HEK293 (cell line): ENCODE measurements around the gene GATA3.

Experiments used
- CTCF ChIA-PET: fragments of 350-600 bp; formaldehyde crosslinking; extraction: SDS; loops from one replicate; lab custom pipeline; 2021; ENCODE audit warnings: antibody characterized with exemption; lab: Yijun Ruan, JAX
- POLR2A ChIA-PET: fragments of 300-600 bp; formaldehyde crosslinking; extraction: SDS; loops from one replicate; lab custom pipeline; 2020; ENCODE audit warnings: antibody characterized with exemption, inconsistent platforms; lab: Yijun Ruan, JAX
- H3K27ac ChIP-seq: fragments of 200-500 bp; sonication (Bioruptor generic); 2 replicates; pipeline ENCODE4 v1.5.1; 2014; ENCODE audit warnings: low read depth, low read length, control low read depth, inconsistent platforms; ENCODE audit errors: extremely low read depth
- H3K36me3 ChIP-seq, 2 experiments: fragments of 200-500 bp in 1 of 2; sonication (Bioruptor generic) in 1 of 2; 1 replicate in 1 of 2; 2 replicates in 1 of 2; pipeline ENCODE4 v1.5.1; 2014 to 2017; ENCODE audit warnings: inconsistent platforms in 2 of 2, low read length in 2 of 2; ENCODE audit not compliant: control insufficient read depth in 2 of 2, insufficient read depth in 1 of 2
- H3K4me1 ChIP-seq: fragments of 200-500 bp; sonication (Bioruptor generic); 2 replicates; pipeline ENCODE4 v1.5.1; 2014; ENCODE audit warnings: mild to moderate bottlenecking, low read length, inconsistent platforms; ENCODE audit not compliant: control insufficient read depth, insufficient read depth
- H3K4me3 ChIP-seq: 2 replicates; pipeline ENCODE4 v1.5.1; 2011; ENCODE audit warnings: low read depth, mild to moderate bottlenecking, control low read depth, low read length, moderate library complexity
- H3K9me3 ChIP-seq: fragments of 200-500 bp; sonication (Bioruptor generic); 2 replicates; pipeline ENCODE4 v1.5.1; 2014; ENCODE audit warnings: low read depth, low read length, inconsistent platforms; ENCODE audit not compliant: control insufficient read depth, insufficient read depth
- EGR2 ChIP-seq: fragments of 450-650 bp; formaldehyde crosslinking; IDR thresholded peaks from 2 replicates; pipeline ENCODE4 v1.5.1; 2016; ENCODE audit warnings: low read depth, missing biosample characterization, missing genetic modification characterization
- HOXA7 ChIP-seq: sonication (generic); formaldehyde crosslinking; IDR thresholded peaks from 2 replicates; pipeline ENCODE4 v1.8.1; 2022; ENCODE audit warnings: missing genetic modification reagents, borderline replicate concordance
- KLF1 ChIP-seq: fragments of 450-650 bp; formaldehyde crosslinking; IDR thresholded peaks from 2 replicates; pipeline ENCODE4 v1.5.1; 2016; ENCODE audit warnings: missing biosample characterization, missing genetic modification characterization
- KLF9 ChIP-seq: fragments of 450-650 bp; formaldehyde crosslinking; IDR thresholded peaks from 2 replicates; pipeline ENCODE4 v1.5.1; 2016; ENCODE audit warnings: missing biosample characterization, missing genetic modification characterization, low read depth
- PATZ1 ChIP-seq: fragments of 450-650 bp; formaldehyde crosslinking; IDR thresholded peaks from 2 replicates; pipeline ENCODE4 v1.5.1; 2016; ENCODE audit warnings: missing biosample characterization, missing genetic modification characterization
- PRDM4 ChIP-seq: fragments of 450-650 bp; formaldehyde crosslinking; IDR thresholded peaks from 2 replicates; pipeline ENCODE4 v1.5.1; 2017; ENCODE audit warnings: missing biosample characterization, missing genetic modification characterization
- TSHZ1 ChIP-seq: fragments of 450-650 bp; formaldehyde crosslinking; IDR thresholded peaks from 2 replicates; pipeline ENCODE4 v1.5.1; 2016; ENCODE audit warnings: missing biosample characterization, missing genetic modification characterization, borderline replicate concordance
- ZBTB8A ChIP-seq: fragments of 450-650 bp; formaldehyde crosslinking; IDR thresholded peaks from 2 replicates; pipeline ENCODE4 v1.5.1; 2016; ENCODE audit warnings: missing biosample characterization, missing genetic modification characterization
- ZFP37 ChIP-seq: fragments of 450-650 bp; formaldehyde crosslinking; IDR thresholded peaks from 2 replicates; pipeline ENCODE4 v1.5.1; 2016; ENCODE audit warnings: missing biosample characterization, missing genetic modification characterization
- ZNF121 ChIP-seq: fragments of 450-650 bp; formaldehyde crosslinking; IDR thresholded peaks from 2 replicates; pipeline ENCODE4 v1.5.1; 2016; ENCODE audit warnings: missing biosample characterization, missing genetic modification characterization
- ZNF133 ChIP-seq: fragments of 450-650 bp; formaldehyde crosslinking; IDR thresholded peaks from 2 replicates; pipeline ENCODE4 v1.5.1; 2016; ENCODE audit warnings: missing biosample characterization, missing genetic modification characterization
- ZNF169 ChIP-seq: fragments of 450-650 bp; formaldehyde crosslinking; IDR thresholded peaks from 2 replicates; pipeline ENCODE4 v1.5.1; 2016; ENCODE audit warnings: missing biosample characterization, missing genetic modification characterization
- ZNF239 ChIP-seq: fragments of 450-650 bp; formaldehyde crosslinking; IDR thresholded peaks from 2 replicates; pipeline ENCODE4 v1.5.1; 2016; ENCODE audit warnings: missing biosample characterization, missing genetic modification characterization
- ZNF280D ChIP-seq: fragments of 450-650 bp; formaldehyde crosslinking; IDR thresholded peaks from 2 replicates; pipeline ENCODE4 v1.5.1; 2016; ENCODE audit warnings: missing biosample characterization, missing genetic modification characterization
- ZNF37A ChIP-seq: fragments of 450-650 bp; IDR thresholded peaks from 2 replicates; pipeline ENCODE4 v1.5.1; 2018; ENCODE audit warnings: missing biosample characterization, missing genetic modification characterization
- ZNF580 ChIP-seq: fragments of 450-650 bp; formaldehyde crosslinking; IDR thresholded peaks from 2 replicates; pipeline ENCODE4 v1.5.1; 2016; ENCODE audit warnings: missing biosample characterization, missing genetic modification characterization
- ZNF585B ChIP-seq: fragments of 450-650 bp; formaldehyde crosslinking; IDR thresholded peaks from 2 replicates; pipeline ENCODE4 v1.5.1; 2016; ENCODE audit warnings: missing biosample characterization, missing genetic modification characterization
- ZNF621 ChIP-seq: fragments of 450-650 bp; formaldehyde crosslinking; IDR thresholded peaks from 2 replicates; pipeline ENCODE4 v1.5.1; 2017; ENCODE audit warnings: missing biosample characterization, missing genetic modification characterization
- ZNF629 ChIP-seq: fragments of 450-650 bp; formaldehyde crosslinking; IDR thresholded peaks from 2 replicates; pipeline ENCODE4 v1.5.1; 2017; ENCODE audit warnings: missing biosample characterization, missing genetic modification characterization
- ZNF660 ChIP-seq: fragments of 450-650 bp; IDR thresholded peaks from 2 replicates; pipeline ENCODE4 v1.5.1; 2018; ENCODE audit warnings: missing biosample characterization, mild to moderate bottlenecking, missing genetic modification characterization
- ZNF670 ChIP-seq: fragments of 450-650 bp; formaldehyde crosslinking; IDR thresholded peaks from 2 replicates; pipeline ENCODE4 v1.5.1; 2016; ENCODE audit warnings: missing biosample characterization, missing genetic modification characterization, low read depth
- ZNF692 ChIP-seq: fragments of 450-650 bp; formaldehyde crosslinking; IDR thresholded peaks from 2 replicates; pipeline ENCODE4 v1.5.1; 2016; ENCODE audit warnings: missing biosample characterization, missing genetic modification characterization
- ZNF747 ChIP-seq: fragments of 450-650 bp; formaldehyde crosslinking; IDR thresholded peaks from 2 replicates; pipeline ENCODE4 v1.5.1; 2016; ENCODE audit warnings: missing biosample characterization, missing genetic modification characterization
- ZNF785 ChIP-seq: fragments of 450-650 bp; formaldehyde crosslinking; IDR thresholded peaks from 2 replicates; pipeline ENCODE4 v1.5.1; 2016; ENCODE audit warnings: missing biosample characterization, missing genetic modification characterization
- ZNF791 ChIP-seq: fragments of 450-650 bp; formaldehyde crosslinking; IDR thresholded peaks from 2 replicates; pipeline ENCODE4 v1.5.1; 2016; ENCODE audit warnings: missing biosample characterization, missing genetic modification characterization
- ZNF830 ChIP-seq: fragments of 450-650 bp; IDR thresholded peaks from 2 replicates; pipeline ENCODE4 v1.5.0; 2018; ENCODE audit warnings: missing biosample characterization, missing genetic modification characterization, low read depth, mild to moderate bottlenecking, moderate library complexity
- ZXDB ChIP-seq: fragments of 450-650 bp; formaldehyde crosslinking; IDR thresholded peaks from 2 replicates; pipeline ENCODE4 v1.5.1; 2016; ENCODE audit warnings: missing biosample characterization, missing genetic modification characterization

The GATA3 gene

GRCh38 chr10:8102708-8103401 lies 48.4 kb downstream of the GATA3 start:
- no peaks in the 10 kb centered on the region for H3K36me3 ChIP-seq
- POLR2A ChIA-PET: no interaction called here
- H3K4me1 ChIP-seq: peaks cover 7% of the 10 kb centered on the region
- no peak overlapping the region for H3K4me3 ChIP-seq
- no peaks in the 10 kb centered on the region for H3K9me3 ChIP-seq
- H3K27ac ChIP-seq: no peak overlapping the region
- CTCF ChIA-PET: no interaction called here
- TF ChIP-seq TSHZ1 (tag by site-specific recombination) (no peak), KLF1 (tag by site-specific recombination) (peak; percentile 100), ZNF660 (tag by site-specific recombination) (no peak), ZNF133 (no peak), ZNF169 (tag by site-specific recombination) (no peak), ZBTB8A (tag by site-specific recombination) (no peak), ZNF785 (tag by site-specific recombination) (no peak), ZNF830 (tag by site-specific recombination) (no peak), ZNF692 (no peak), EGR2 (tag by site-specific recombination) (peak; percentile 73), ZNF621 (tag by site-specific recombination) (no peak), ZNF791 (tag by site-specific recombination) (no peak), ZNF629 (no peak), ZNF37A (tag by site-specific recombination) (no peak), HOXA7 (CRISPR knock-in tag) (no peak), ZXDB (tag by site-specific recombination) (no peak), ZFP37 (tag by site-specific recombination) (no peak), ZNF280D (tag by site-specific recombination) (no peak), PATZ1 (tag by site-specific recombination) (peak; percentile 42; the same call in 1 of the 2 replicates), ZNF239 (tag by site-specific recombination) (no peak), ZNF121 (no peak), ZNF585B (tag by site-specific recombination) (no peak), ZNF747 (tag by site-specific recombination) (no peak), PRDM4 (tag by site-specific recombination) (no peak), ZNF580 (tag by site-specific recombination) (no peak), KLF9 (tag by site-specific recombination) (no peak), ZNF670 (tag by site-specific recombination) (no peak)
